CD4-positive, alpha-beta T cell (primary cell): Measurements from ENCODE around the gene SASH3. TPM values are rescaled to one million over a fixed set of nuclear protein-coding genes. Genes with fewer than 3 reads are reported as not detected.

Experiments used
- ATAC-seq: fragments of 200-7000 bp; cut with Tn5 transposase; one replicate; pipeline ENCODE4 v1.10.0; 2022; ENCODE audit warnings: mild to moderate bottlenecking; ENCODE audit not compliant: poor library complexity
- CTCF ChIA-PET: fragments of 350-600 bp; sonication (Branson Sonifier 250); formaldehyde crosslinking; loops from one replicate; lab custom pipeline; 2021; ENCODE audit warnings: antibody characterized with exemption, inconsistent platforms; lab: Charles Lee
- POLR2A ChIA-PET: fragments of 350-600 bp; sonication (Branson Sonifier 250); formaldehyde crosslinking; loops from one replicate; lab custom pipeline; 2021; ENCODE audit warnings: antibody characterized with exemption, inconsistent platforms; lab: Charles Lee
- DNase-seq, 14 experiments: peaks; one replicate each; pipeline ENCODE4 v3.0.0-alpha.2; 2013 to 2020; ENCODE audit warnings: mixed read lengths in 2 of 14
- H3K27ac ChIP-seq, 2 donors: one replicate each; pipeline versions ENCODE4 v1.5.1 to v1.7.0; 2013; ENCODE audit warnings: low read length in 2 of 2, low read depth in 1 of 2, mild to moderate bottlenecking in 1 of 2
- H3K27me3 ChIP-seq, 2 experiments: 1 replicate in 1 of 2; 2 replicates in 1 of 2; pipeline versions ENCODE4 v1.6.1 to v1.7.0; 2013; ENCODE audit warnings: low read length in 2 of 2, control low read depth in 1 of 2, mild to moderate bottlenecking in 1 of 2, moderate library complexity in 1 of 2; ENCODE audit not compliant: insufficient read depth in 2 of 2, control insufficient read depth in 1 of 2
- H3K36me3 ChIP-seq: one replicate; pipeline ENCODE4 v1.6.1; 2013; ENCODE audit warnings: low read length, control low read depth; ENCODE audit not compliant: insufficient read depth
- H3K4me1 ChIP-seq: one replicate; pipeline ENCODE4 v1.6.1; 2013; ENCODE audit warnings: low read length, control low read depth; ENCODE audit not compliant: insufficient read depth
- H3K4me3 ChIP-seq: one replicate; pipeline ENCODE4 v1.5.1; 2013; ENCODE audit warnings: mild to moderate bottlenecking, low read length, moderate library complexity
- H3K9me3 ChIP-seq, 2 experiments: 1 replicate in 1 of 2; 2 replicates in 1 of 2; pipeline versions ENCODE4 v1.6.1 to v1.7.0; 2013; ENCODE audit warnings: low read length in 2 of 2, mild to moderate bottlenecking in 2 of 2, control low read depth in 1 of 2, moderate library complexity in 1 of 2; ENCODE audit not compliant: control insufficient read depth in 1 of 2, insufficient read depth in 1 of 2
- H3K27ac Mint-ChIP-seq: one replicate; pipeline ENCODE4 v1.8.0; 2020; ENCODE audit warnings: mixed read lengths
- H3K27me3 Mint-ChIP-seq: one replicate; pipeline ENCODE4 v1.8.0; 2021; ENCODE audit warnings: mixed read lengths
- H3K36me3 Mint-ChIP-seq: one replicate; pipeline ENCODE4 v1.8.0; 2021; ENCODE audit warnings: low read depth, mixed read lengths
- H3K4me1 Mint-ChIP-seq: one replicate; pipeline ENCODE4 v1.8.0; 2021; ENCODE audit warnings: low read depth, mixed read lengths
- H3K4me3 Mint-ChIP-seq: one replicate; pipeline ENCODE4 v1.8.0; 2020; ENCODE audit warnings: mild to moderate bottlenecking, mixed read lengths
- H3K9me3 Mint-ChIP-seq: one replicate; pipeline ENCODE4 v1.8.0; 2020; ENCODE audit warnings: mixed read lengths
- intact Hi-C, 2 experiments: fragments of 100-400 bp; cut with DNase I in 1 of 2; cut with micrococcal nuclease in 1 of 2; formaldehyde crosslinking; loops; one replicate each; pipeline versions ENCODE4 v1.15.1 to v1.9.0; 2023 to 2025; cut with DNase I, micrococcal nuclease
- total RNA-seq, 174 experiments: library from RNA in 2 of 174; stranded (reverse) in 2 of 174; gene quantifications; one replicate each; pipeline ENCODE4 v1.2.3 and lab custom pipeline; 2021 to 2026
- TF ChIP-seq, protein P1 (sequence below): fragments of 200-600 bp; IDR thresholded peaks from one replicate; pipeline ENCODE4 v1.8.0; 2022; ENCODE audit warnings: antibody characterized with exemption, mild to moderate bottlenecking

The SASH3 gene
- total RNA-seq, 2 experiments from 2014 or later, result 69.0 to 70.8 TPM

DNA sequence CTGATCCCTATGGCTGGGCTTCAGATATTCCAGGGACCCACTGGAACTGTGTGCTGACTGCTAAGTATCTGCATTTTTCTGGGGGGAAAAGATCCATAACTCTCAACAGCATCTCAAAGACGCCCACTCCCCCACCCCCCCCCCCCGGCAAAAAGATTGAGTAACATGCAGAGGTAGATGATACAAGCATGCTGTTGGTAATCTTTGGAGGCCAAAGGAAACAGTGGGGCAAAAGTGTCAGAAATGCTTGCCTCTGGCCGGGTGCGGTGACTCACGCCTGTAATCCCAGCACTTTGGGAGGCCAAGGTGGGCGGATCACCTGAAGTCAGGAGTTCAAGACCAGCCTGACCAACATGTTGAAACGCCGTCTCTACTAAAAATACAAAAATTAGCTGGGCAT lies 28.8 kb upstream of the SASH3 start:
- no peak for DNase-seq
- H3K9me3 ChIP-seq, result no peaks in the 10 kb centered on the region
- H3K27me3 ChIP-seq, result no peaks in the 10 kb centered on the region
- Mint-ChIP-seq H3K9me3 (no peaks in the 10 kb centered on the region), H3K36me3 (no peaks in the 10 kb centered on the region), H3K4me3 (no peak overlapping the region), H3K27ac (no peak overlapping the region), H3K4me1 (peaks cover 26% of the 10 kb centered on the region), H3K27me3 (no peaks in the 10 kb centered on the region)
- ChIA-PET POLR2A (interaction anchor here (1.1 to 6.8 kb wide), 2 partner anchors 9 to 30 kb away, joined by 3 to 72 read pairs; partner anchors contain the start of gene SASH3), CTCF (no interaction called here)
- intact Hi-C loops, result no loop called here
- ATAC-seq, result no peak
- TF ChIP-seq, protein P1, sequence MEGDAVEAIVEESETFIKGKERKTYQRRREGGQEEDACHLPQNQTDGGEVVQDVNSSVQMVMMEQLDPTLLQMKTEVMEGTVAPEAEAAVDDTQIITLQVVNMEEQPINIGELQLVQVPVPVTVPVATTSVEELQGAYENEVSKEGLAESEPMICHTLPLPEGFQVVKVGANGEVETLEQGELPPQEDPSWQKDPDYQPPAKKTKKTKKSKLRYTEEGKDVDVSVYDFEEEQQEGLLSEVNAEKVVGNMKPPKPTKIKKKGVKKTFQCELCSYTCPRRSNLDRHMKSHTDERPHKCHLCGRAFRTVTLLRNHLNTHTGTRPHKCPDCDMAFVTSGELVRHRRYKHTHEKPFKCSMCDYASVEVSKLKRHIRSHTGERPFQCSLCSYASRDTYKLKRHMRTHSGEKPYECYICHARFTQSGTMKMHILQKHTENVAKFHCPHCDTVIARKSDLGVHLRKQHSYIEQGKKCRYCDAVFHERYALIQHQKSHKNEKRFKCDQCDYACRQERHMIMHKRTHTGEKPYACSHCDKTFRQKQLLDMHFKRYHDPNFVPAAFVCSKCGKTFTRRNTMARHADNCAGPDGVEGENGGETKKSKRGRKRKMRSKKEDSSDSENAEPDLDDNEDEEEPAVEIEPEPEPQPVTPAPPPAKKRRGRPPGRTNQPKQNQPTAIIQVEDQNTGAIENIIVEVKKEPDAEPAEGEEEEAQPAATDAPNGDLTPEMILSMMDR, result no peak
- H3K4me1 ChIP-seq, result peaks cover 22% of the 10 kb centered on the region
- no peak overlapping the region for H3K27ac ChIP-seq
- no peaks in the 10 kb centered on the region for H3K36me3 ChIP-seq
- no peak overlapping the region for H3K4me3 ChIP-seq

DNA sequence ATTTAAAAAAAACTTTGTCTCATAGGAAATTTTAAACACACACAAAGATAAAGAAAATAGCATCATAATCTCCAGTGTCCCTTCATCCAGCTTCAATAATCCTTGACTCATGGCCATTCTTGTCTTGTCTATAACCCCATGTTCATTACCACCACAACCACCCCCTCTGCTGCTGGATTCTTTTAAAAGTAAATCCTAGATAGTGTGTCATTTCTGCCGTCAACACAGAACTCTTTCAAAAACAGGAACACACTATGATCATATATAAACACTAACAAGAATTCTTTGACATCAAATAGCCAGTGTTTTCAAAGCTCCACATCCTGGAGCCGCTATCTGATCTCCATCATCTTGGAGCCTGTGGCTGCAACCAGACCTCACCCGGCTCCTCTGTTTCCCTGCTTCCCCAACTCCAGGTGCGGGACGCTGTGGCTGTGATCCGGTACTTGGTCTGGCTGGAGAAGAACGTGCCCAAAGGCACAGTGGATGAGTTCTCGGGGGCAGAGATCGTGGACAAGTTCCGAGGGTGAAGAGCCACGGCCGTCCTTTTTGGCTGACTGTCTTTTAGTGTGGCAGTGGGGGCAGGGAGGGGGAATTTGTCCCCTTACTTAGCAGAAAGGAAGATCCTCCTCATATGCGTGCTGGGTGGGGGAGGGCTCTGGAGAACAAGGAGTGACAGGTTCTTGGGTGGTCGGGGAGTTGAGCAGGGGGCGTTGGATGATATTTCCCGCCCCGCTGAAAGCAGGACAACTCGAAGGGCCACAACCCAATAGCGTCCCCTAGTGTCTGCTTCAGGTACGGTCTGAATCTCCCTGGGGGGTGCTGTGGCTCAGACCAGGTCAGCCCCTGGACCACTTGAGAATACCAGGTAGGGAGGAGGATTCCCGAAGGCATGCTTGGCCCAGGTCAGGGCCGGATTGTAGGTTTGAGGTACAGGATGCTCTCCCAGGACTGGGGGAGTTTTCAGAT lies 25.4 kb upstream of the SASH3 start:
- peaks cover 56% of the 10 kb centered on the region for H3K4me1 Mint-ChIP-seq
- H3K27ac Mint-ChIP-seq, result peak overlapping the region; percentile 76
- DNase-seq (no peak), ATAC-seq (no peak)
- Histone ChIP-seq H3K9me3 (no peaks in the 10 kb centered on the region), H3K4me1 (peaks cover 52% of the 10 kb centered on the region), H3K4me3 (no peak overlapping the region), H3K27ac (no peak overlapping the region), H3K36me3 (no peaks in the 10 kb centered on the region), H3K27me3 (no peaks in the 10 kb centered on the region)
- H3K36me3 Mint-ChIP-seq, result no peaks in the 10 kb centered on the region
- no peaks in the 10 kb centered on the region for H3K9me3 Mint-ChIP-seq
- H3K27me3 Mint-ChIP-seq, result no peaks in the 10 kb centered on the region
- H3K4me3 Mint-ChIP-seq, result peak overlapping the region; percentile 12
- ChIA-PET POLR2A (interaction anchor here (0.8 to 6.8 kb wide), 6 partner anchors 10 to 70 kb away, joined by 3 to 72 read pairs (median 8); partner anchors contain the start of gene SASH3), CTCF (interaction anchor here (0.9 kb wide), 1 partner anchor 76 kb away, joined by 3 read pairs; no protein-coding TSS in a partner anchor)
- TF ChIP-seq, protein P1, result no peak
- intact Hi-C loops, result loop anchor here (5.0 kb wide), 2 partner anchors 38 to 68 kb away; no protein-coding TSS in a partner anchor

DNA sequence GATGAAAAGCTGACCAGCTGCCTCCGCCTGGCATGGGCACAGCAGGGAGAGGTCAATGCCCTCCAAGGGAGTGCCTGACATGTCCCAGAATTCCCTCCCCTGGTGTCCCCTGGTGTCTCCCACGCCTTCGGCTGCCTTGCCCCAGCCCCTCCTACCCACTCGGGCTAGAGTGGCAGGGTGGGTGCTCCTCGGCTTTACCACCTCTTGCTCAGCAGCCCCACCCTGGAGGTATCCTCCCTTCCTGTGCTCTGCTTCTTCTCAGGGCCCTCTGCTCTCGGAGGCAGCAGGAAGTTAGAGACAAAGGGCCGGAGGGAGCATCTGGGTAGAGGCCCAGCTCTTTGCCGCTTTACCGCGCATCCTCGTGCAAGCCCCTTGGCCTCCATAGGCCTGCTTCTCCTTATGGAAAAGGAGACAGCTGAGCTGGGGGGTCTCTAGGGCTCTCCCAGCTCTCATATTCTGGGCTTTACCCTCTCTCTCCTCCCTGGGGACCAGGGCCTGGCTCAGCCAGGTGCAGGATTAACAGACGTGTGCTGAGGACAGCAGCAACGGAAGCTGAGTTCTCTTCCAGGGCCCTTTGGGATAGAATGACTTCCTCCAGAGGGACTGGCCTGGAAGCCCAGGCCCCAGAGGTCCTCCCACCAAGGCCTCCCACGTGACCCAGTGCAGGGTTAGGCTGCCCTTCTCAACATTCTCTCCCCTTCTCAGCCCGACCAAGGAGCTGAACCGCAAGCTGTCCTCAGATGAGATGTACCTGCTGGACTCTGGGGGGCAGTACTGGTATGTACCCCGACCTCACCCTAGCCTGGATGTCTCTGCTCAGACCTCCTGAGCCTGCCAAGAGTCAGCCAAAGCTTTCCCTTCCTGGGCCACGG lies 23.7 kb upstream of the SASH3 start:
- H3K27me3 Mint-ChIP-seq, result no peaks in the 10 kb centered on the region

More for the DNA sequence above, 23.7 kb upstream of the SASH3 start:
- ChIA-PET POLR2A (interaction anchor here (0.7 to 6.8 kb wide), 9 partner anchors 10 to 35 kb away, joined by 5 to 72 read pairs (median 7); partner anchors contain the start of gene SASH3), CTCF (interaction anchor here (0.7 to 1.7 kb wide), 4 partner anchors 18 to 68 kb away, joined by 3 to 6 read pairs (median 3); no protein-coding TSS in a partner anchor)
- Histone ChIP-seq H3K27me3 (no peaks in the 10 kb centered on the region), H3K27ac (peak overlapping the region in 1 of 2 donors; percentile 23), H3K4me3 (peak overlapping the region; percentile 42), H3K36me3 (no peaks in the 10 kb centered on the region), H3K9me3 (no peaks in the 10 kb centered on the region), H3K4me1 (peaks cover 69% of the 10 kb centered on the region)
- peaks cover 73% of the 10 kb centered on the region for H3K4me1 Mint-ChIP-seq
- peak in 6 of 14 experiments; percentile 32 to 72 (median 52) for DNase-seq
- H3K9me3 Mint-ChIP-seq, result no peaks in the 10 kb centered on the region
- H3K36me3 Mint-ChIP-seq, result no peaks in the 10 kb centered on the region
- ATAC-seq, result peak; percentile 46
- H3K4me3 Mint-ChIP-seq, result peak overlapping the region; percentile 75
- peak overlapping the region; percentile 76 for H3K27ac Mint-ChIP-seq
- intact Hi-C loops, result loop anchor here (5.0 kb wide), 2 partner anchors 36 to 66 kb away; no protein-coding TSS in a partner anchor
- TF ChIP-seq, protein P1, result no peak
